Measurements from ENCODE around the gene ACOXL. TPM values are rescaled to one million over a fixed set of nuclear protein-coding genes. Genes with fewer than 3 reads are reported as not detected.

The ACOXL gene
- total RNA-seq, 1 experiment from 2014 or later = not detected

DNA sequence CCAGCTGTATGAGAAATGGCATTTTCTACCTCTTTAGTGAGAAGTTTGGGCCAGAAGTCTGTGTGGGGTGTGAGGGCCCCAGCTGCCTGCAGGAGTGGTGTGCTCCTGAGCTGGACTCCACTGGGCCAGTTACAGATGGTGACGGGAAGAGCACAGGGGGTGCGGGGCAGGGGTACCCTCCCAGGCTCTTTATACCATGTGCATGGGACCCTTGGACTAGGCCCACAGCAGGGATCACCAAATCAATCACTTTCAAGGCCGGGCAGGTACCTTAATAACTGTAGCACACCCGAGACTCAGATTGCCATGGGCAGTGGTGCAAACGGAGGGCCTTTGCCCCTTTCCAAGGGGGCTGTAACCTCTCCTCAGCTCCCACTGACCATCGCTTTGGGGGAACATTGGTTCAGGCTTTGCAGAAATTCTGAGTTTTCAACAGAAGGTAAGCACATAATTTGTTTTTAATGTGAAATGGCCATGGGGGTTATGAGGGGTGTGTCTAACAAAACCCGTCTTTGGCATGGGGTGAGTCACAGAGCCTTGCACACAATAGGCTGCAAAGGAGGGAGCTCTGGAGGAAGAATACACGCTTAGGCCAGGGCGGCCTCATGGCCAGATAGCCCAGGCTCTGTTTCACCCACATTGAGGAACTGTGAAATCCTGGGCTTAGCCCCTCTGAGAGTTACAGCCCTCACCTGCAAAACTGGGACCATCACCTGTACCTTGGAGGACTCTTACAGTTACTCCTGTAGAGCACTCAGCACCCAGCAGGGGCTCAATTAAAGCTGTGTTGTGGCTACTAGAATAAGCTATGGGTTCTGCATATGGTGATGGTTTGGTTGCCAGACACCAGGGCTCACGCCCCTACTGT lies 247.3 kb downstream of the ACOXL start:
- DNase-seq = no peak
- no peaks in the 10 kb centered on the region for H3K9me3 ChIP-seq (replicated peaks)
- no peaks in the 10 kb centered on the region; the same call in 1 of the 2 replicates for H3K27me3 ChIP-seq
- no peak overlapping the region for H3K4me3 ChIP-seq
- H3K27ac ChIP-seq = no peak overlapping the region
- H3K4me1 ChIP-seq = no peaks in the 10 kb centered on the region
- H3K36me3 ChIP-seq = no peaks in the 10 kb centered on the region

DNA sequence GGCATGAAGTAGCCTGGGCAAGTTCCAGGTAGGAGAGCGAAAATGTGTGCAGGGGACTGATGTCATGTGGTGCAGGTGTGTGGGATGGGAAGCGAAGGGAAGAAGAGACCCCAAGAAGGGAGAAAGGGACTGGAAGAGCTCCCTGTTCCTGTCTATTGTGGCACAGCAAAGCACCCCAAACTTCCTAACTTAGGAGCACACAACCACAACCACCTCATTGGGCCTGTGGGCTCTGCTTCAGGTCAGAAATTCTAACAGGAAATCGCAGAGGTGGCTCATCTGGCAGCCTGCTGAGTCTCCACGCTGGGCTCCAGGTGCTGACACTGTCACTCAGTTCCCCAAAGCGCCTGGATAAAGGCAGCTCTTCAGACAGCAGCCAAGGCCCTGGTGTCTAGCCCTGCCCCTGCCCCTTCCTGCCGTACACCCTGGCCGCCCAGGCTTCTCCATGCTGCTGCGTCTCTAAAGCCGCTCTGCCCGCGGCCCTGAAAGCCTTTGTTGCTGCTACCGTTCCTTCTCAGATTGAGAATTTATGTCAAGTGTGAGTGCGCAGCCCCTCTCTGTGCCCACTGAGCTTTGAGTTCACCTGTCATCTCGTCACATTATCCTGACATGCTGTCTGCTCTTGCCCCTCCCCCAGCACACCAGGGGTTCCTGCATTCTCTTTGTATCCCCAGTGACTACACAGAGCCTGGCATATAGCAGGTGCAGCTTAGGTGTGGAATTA lies 248.1 kb downstream of the ACOXL start:
- Histone ChIP-seq H3K36me3 (no peaks in the 10 kb centered on the region), H3K27me3 (no peaks in the 10 kb centered on the region), H3K9me3 (replicated peaks) (no peaks in the 10 kb centered on the region), H3K4me1 (no peaks in the 10 kb centered on the region), H3K27ac (no peak overlapping the region), H3K4me3 (no peak overlapping the region)
- DNase-seq = no peak

GRCh38 chr2:110983133-110983532 lies 250.8 kb downstream of the ACOXL start:
- no peak overlapping the region for H3K27ac ChIP-seq
- 0 out of 2 replicates have a peak, but pooled peaks cover 5% of the 10 kb centered on the region for H3K27me3 ChIP-seq
- no peak for DNase-seq
- H3K4me1 ChIP-seq = no peaks in the 10 kb centered on the region
- H3K4me3 ChIP-seq = no peak overlapping the region
- H3K9me3 ChIP-seq (replicated peaks) = no peaks in the 10 kb centered on the region
- no peaks in the 10 kb centered on the region for H3K36me3 ChIP-seq

DNA sequence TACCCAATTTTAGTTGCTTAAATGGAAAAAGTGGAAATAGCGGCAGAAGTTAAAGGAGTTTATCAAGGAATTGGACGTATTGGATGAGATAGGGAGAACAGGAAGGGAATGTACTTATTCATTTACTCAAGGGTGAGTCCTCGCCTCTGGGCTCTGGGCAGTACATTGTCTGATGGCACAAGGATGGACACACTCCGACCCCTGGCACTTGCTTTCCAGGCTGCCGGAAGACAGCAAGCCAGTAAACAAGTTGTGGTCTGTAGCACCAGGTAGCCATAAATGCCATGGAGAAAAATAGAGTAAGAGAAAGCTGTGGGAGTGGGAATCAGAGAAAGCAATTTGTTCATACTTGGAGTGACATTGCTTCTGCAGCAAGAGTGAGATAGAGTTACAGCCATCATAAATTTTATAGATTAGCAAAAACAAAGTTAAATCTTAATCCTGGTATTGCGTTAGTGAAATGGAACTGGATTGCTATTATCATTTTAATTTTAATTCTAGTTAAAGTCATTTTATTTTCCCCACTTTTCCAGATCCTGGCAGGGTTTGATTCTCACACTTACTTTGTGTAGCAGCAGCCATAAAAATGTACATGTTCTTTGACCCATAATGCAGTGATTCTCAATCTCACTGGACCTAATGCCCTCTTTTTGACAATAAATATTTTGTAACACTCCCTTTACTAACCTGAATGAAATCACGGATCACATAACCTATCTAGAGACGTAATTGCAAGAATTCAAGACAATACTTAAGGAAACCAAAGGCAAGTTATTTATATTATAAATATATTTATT lies 252.5 kb downstream of the ACOXL start:
- 0 out of 2 replicates have a peak, but pooled peaks cover 5% of the 10 kb centered on the region for H3K27me3 ChIP-seq

DNA sequence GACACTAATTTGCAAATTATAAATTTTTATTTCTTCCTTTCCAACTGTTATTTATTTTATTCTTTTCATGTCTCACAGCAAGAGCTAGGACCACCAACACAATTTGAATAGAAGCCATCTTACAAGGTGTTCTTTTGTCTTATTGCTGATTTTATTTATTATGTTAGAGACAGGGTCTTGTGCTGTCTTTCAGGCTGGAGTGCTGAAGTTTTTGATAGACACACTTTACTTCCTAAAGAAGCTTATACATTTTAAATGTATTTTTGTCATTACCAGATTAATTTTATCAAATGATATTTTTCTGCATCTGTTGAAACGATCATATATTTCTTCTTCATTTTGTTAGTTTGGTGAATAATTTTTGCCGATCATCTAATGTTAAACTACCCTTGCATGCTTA lies 258.1 kb downstream of the ACOXL start:
- Histone ChIP-seq H3K9me3 (replicated peaks) (0 out of 2 replicates have a peak, but pooled peaks cover 2% of the 10 kb centered on the region), H3K27ac (no peak overlapping the region), H3K4me3 (no peak overlapping the region), H3K4me1 (no peaks in the 10 kb centered on the region), H3K36me3 (no peaks in the 10 kb centered on the region), H3K27me3 (peaks cover 9% of the 10 kb centered on the region; the same call in 1 of the 2 replicates)
- no peak for DNase-seq

More for the DNA sequence above, 252.5 kb downstream of the ACOXL start:
- H3K36me3 ChIP-seq = no peaks in the 10 kb centered on the region
- no peak for DNase-seq
- H3K4me1 ChIP-seq = no peaks in the 10 kb centered on the region
- 0 out of 2 replicates have a peak, but pooled peaks cover 2% of the 10 kb centered on the region for H3K9me3 ChIP-seq (replicated peaks)
- no peak overlapping the region for H3K4me3 ChIP-seq
- no peak overlapping the region for H3K27ac ChIP-seq

DNA sequence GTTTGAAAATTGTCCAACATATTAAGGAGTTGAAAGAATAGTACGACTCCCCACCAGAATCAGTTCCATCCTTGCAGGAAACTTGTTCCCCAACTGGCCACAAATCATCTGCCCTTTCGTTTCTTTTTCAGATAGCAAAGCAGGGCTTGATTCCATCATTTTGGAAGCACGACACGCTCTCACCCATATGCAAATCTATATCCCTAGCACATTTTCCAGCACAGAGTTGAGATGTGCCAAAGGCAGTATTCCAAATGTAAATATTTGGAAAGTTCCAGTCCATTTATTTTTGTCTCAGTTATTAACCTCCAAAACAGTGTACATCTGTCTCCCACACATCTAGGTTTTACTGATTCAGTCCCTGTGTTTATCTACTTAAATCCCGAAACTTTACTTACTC lies 259.5 kb downstream of the ACOXL start:
- Histone ChIP-seq H3K27me3 (peaks cover 9% of the 10 kb centered on the region; the same call in 1 of the 2 replicates), H3K4me3 (no peak overlapping the region), H3K9me3 (replicated peaks) (0 out of 2 replicates have a peak, but pooled peaks cover 2% of the 10 kb centered on the region), H3K4me1 (no peaks in the 10 kb centered on the region), H3K27ac (no peak overlapping the region), H3K36me3 (no peaks in the 10 kb centered on the region)
- no peak for DNase-seq

DNA sequence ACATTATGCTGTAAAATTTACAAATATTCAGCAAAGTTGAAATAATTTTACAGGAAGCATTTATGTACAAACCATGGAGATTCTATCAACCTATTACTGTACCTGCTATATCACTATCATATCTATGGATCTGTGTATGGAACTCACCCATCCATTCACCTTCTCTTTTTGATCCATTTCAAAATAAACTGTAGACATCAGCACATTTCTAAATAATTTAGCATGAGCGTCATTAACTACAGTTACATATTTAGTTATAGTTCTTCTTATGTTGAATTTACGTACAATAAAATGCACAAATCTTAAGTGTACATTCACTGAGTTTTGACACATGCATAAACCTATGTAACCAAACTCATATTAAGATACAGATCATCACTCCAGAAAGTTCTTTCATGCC lies 260.5 kb downstream of the ACOXL start:
- Histone ChIP-seq H3K9me3 (replicated peaks) (0 out of 2 replicates have a peak, but pooled peaks cover 2% of the 10 kb centered on the region), H3K36me3 (no peaks in the 10 kb centered on the region), H3K27ac (no peak overlapping the region), H3K4me1 (no peaks in the 10 kb centered on the region), H3K4me3 (no peak overlapping the region), H3K27me3 (peaks cover 4% of the 10 kb centered on the region; the same call in 1 of the 2 replicates)
- no peak for DNase-seq

DNA sequence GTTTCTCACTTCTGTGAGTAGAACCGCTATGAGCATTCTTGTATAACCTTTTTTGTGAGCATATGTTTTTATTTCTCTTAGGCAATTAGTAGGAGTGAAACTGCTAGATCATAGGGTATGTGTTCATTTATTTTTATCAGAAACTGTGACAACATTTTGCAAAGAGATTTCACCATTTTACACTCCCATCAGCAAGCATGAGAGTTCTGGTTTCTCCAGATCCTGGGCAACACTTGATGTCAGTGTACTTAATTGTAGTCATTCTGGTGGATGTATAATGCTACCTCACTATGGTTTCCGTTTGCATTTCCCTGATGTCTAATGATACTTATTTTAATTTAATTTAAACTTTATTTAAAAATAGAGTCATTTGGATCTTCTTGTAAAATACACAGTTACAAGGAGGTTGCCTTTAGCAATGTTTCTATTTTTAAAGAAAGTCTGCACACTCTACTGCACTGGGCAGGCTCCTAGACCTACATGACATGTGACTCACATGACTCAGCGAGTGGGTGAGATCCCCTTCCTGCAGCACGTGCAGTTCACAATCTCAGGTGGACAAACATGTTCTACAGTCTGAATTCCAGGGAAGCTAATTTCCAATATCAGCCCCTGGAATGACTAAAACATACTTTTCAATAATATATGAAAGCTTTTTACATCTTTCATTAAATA lies 261.3 kb downstream of the ACOXL start:
- no peak for DNase-seq
- H3K27ac ChIP-seq = no peak overlapping the region
- no peaks in the 10 kb centered on the region for H3K4me1 ChIP-seq
- 0 out of 2 replicates have a peak, but pooled peaks cover 2% of the 10 kb centered on the region for H3K9me3 ChIP-seq (replicated peaks)
- peaks cover 9% of the 10 kb centered on the region; the same call in 1 of the 2 replicates for H3K27me3 ChIP-seq
- no peaks in the 10 kb centered on the region for H3K36me3 ChIP-seq
- H3K4me3 ChIP-seq = no peak overlapping the region

DNA sequence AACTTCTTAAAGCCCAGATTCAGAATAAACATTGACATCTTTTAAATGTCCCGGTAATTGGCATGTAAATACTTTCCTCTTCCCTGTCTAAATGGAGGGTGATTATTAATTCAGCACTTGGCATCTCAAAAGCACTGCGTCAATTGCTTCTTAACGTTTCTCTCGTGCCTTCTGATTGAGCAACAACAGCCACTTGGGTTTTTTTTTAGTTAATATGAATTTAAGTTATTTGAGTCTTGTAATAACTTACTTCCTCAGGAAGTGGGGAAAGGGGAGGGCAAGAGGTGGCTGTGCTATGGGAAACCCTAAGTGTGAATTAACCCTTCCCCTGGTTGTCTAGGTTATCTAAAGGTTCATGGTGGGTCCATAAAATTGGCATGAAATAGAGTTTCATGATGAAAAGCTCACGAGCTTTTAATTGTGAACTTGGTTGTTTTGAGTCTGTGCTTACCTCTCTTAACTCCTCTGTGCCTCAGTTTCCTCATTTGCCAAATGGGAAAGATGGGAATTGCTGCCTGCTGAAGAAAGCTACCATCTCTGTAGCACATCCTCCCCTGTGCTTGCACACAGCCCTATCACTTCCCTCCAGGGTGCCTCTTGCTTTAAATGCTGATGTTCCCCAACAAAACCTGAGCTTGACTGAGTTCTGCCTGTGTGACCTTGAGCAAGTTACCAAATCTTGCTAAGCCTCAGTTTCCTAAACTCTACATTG lies 262.0 kb downstream of the ACOXL start:
- no peak overlapping the region for H3K4me3 ChIP-seq
- 0 out of 2 replicates have a peak, but pooled peaks cover under 1% of the 10 kb centered on the region for H3K9me3 ChIP-seq (replicated peaks)
- H3K36me3 ChIP-seq = no peaks in the 10 kb centered on the region
- no peaks in the 10 kb centered on the region for H3K4me1 ChIP-seq
- H3K27ac ChIP-seq = no peak overlapping the region
- peaks cover 9% of the 10 kb centered on the region; the same call in 1 of the 2 replicates for H3K27me3 ChIP-seq
- DNase-seq = no peak

DNA sequence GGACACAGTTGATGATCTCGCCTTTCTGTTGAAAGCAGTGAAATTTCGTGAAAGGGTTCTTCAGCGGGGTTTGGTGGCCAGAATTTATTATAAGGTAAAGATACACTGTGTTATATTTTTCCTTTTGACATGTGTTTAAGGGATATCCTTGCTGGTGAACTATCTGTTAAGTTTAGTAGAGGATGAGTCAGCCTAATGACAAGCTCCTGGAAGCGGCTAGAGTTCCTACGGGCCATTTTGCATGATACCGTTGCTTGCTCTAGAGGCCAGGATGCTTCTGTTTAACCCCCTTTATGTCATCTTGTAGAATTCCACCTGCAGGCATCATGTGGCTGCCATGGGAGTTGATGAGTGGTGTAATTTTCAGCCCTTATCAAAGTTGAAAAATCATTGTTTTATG lies 263.5 kb downstream of the ACOXL start:
- Histone ChIP-seq H3K36me3 (no peaks in the 10 kb centered on the region), H3K27ac (no peak overlapping the region), H3K4me1 (no peaks in the 10 kb centered on the region), H3K27me3 (peaks cover 9% of the 10 kb centered on the region; the same call in 1 of the 2 replicates), H3K9me3 (replicated peaks) (no peaks in the 10 kb centered on the region), H3K4me3 (no peak overlapping the region)
- no peak for DNase-seq

GRCh38 chr2:110997331-110998045 lies 265.1 kb downstream of the ACOXL start:
- H3K27me3 ChIP-seq = peaks cover 5% of the 10 kb centered on the region; the same call in 1 of the 2 replicates
- no peaks in the 10 kb centered on the region for H3K36me3 ChIP-seq

GRCh38 chr2:110998311-110998710 lies 265.9 kb downstream of the ACOXL start:
- no peak for DNase-seq
- H3K4me3 ChIP-seq = no peak overlapping the region
- H3K9me3 ChIP-seq (replicated peaks) = no peaks in the 10 kb centered on the region
- no peaks in the 10 kb centered on the region for H3K36me3 ChIP-seq
- H3K27ac ChIP-seq = no peak overlapping the region
- peaks cover 5% of the 10 kb centered on the region; the same call in 1 of the 2 replicates for H3K27me3 ChIP-seq
- H3K4me1 ChIP-seq = no peaks in the 10 kb centered on the region

More at GRCh38 chr2:110997331-110998045, 265.1 kb downstream of the ACOXL start:
- no peak for DNase-seq
- Histone ChIP-seq H3K27ac (no peak overlapping the region), H3K4me3 (no peak overlapping the region), H3K9me3 (replicated peaks) (no peaks in the 10 kb centered on the region), H3K4me1 (no peaks in the 10 kb centered on the region)

DNA sequence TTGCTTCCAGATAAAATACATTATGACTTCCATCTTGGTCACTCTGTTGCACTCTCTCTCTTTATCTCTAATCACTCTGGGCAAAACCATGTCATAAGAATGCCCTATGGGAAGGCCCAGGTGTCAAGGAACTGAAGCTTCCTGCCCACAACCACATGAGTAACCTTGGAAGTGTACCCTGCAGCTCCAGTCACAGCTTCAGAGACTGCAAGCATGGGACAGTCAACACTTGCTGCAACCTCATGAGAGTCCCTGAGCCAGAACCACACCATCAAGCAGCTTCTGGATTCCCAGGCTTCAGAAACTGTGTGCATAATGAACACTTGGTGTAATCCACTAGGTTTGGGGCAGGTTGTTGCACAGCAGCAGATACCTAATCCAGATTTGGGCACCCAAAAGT lies 267.3 kb downstream of the ACOXL start:
- no peaks in the 10 kb centered on the region for H3K9me3 ChIP-seq (replicated peaks)
- no peak overlapping the region for H3K4me3 ChIP-seq
- 0 out of 2 replicates have a peak, but pooled peaks cover 5% of the 10 kb centered on the region for H3K27me3 ChIP-seq
- DNase-seq = no peak
- no peaks in the 10 kb centered on the region for H3K4me1 ChIP-seq
- H3K27ac ChIP-seq = no peak overlapping the region
- no peaks in the 10 kb centered on the region for H3K36me3 ChIP-seq

Measured in SJCRH30 (cell line).